Measurements from ENCODE around the gene NKAPD1. TPM values are rescaled to one million over a fixed set of nuclear protein-coding genes. Genes with fewer than 3 reads are reported as not detected.
A peak's percentile ranks its signal among the peaks of the same experiment; 100 is the strongest.

NKAPD1 gene
- total and polyA plus RNA-seq, 2 of the 13 experiments (the other 11 are each of a cell fraction or from before 2014, with no cell fraction given), result 11.2 to 22.5 TPM

GRCh38 chr11:112086422-112087191 lies 12.5 kb downstream of the NKAPD1 start, which contains the start of the genes SDHD and TIMM8B (continued):
- TF ChIP-seq, protein P1, sequence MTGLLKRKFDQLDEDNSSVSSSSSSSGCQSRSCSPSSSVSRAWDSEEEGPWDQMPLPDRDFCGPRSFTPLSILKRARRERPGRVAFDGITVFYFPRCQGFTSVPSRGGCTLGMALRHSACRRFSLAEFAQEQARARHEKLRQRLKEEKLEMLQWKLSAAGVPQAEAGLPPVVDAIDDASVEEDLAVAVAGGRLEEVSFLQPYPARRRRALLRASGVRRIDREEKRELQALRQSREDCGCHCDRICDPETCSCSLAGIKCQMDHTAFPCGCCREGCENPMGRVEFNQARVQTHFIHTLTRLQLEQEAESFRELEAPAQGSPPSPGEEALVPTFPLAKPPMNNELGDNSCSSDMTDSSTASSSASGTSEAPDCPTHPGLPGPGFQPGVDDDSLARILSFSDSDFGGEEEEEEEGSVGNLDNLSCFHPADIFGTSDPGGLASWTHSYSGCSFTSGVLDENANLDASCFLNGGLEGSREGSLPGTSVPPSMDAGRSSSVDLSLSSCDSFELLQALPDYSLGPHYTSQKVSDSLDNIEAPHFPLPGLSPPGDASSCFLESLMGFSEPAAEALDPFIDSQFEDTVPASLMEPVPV (CRISPR knock-in tag; IDR thresholded peaks at IDR 0.05), result 0 out of 2 replicates have a peak, but pooled peaks have one; percentile 62
- TF ChIP-seq ZMAT3 (CRISPR knock-in tag; conservative IDR thresholded peaks at IDR 0.05), result peak; percentile 32; the same call in 1 of the 2 replicates
- TF ChIP-seq ZMYM4 (CRISPR knock-in tag; IDR thresholded peaks at IDR 0.05), result peak; percentile 92
- TF ChIP-seq, protein P2, sequence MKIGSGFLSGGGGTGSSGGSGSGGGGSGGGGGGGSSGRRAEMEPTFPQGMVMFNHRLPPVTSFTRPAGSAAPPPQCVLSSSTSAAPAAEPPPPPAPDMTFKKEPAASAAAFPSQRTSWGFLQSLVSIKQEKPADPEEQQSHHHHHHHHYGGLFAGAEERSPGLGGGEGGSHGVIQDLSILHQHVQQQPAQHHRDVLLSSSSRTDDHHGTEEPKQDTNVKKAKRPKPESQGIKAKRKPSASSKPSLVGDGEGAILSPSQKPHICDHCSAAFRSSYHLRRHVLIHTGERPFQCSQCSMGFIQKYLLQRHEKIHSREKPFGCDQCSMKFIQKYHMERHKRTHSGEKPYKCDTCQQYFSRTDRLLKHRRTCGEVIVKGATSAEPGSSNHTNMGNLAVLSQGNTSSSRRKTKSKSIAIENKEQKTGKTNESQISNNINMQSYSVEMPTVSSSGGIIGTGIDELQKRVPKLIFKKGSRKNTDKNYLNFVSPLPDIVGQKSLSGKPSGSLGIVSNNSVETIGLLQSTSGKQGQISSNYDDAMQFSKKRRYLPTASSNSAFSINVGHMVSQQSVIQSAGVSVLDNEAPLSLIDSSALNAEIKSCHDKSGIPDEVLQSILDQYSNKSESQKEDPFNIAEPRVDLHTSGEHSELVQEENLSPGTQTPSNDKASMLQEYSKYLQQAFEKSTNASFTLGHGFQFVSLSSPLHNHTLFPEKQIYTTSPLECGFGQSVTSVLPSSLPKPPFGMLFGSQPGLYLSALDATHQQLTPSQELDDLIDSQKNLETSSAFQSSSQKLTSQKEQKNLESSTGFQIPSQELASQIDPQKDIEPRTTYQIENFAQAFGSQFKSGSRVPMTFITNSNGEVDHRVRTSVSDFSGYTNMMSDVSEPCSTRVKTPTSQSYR (CRISPR knock-in tag; IDR thresholded peaks at IDR 0.05; ENCODE audit: borderline replicate concordance), result peak; percentile 43; the same call in 1 of the 2 replicates
- TF ChIP-seq, protein P3, sequence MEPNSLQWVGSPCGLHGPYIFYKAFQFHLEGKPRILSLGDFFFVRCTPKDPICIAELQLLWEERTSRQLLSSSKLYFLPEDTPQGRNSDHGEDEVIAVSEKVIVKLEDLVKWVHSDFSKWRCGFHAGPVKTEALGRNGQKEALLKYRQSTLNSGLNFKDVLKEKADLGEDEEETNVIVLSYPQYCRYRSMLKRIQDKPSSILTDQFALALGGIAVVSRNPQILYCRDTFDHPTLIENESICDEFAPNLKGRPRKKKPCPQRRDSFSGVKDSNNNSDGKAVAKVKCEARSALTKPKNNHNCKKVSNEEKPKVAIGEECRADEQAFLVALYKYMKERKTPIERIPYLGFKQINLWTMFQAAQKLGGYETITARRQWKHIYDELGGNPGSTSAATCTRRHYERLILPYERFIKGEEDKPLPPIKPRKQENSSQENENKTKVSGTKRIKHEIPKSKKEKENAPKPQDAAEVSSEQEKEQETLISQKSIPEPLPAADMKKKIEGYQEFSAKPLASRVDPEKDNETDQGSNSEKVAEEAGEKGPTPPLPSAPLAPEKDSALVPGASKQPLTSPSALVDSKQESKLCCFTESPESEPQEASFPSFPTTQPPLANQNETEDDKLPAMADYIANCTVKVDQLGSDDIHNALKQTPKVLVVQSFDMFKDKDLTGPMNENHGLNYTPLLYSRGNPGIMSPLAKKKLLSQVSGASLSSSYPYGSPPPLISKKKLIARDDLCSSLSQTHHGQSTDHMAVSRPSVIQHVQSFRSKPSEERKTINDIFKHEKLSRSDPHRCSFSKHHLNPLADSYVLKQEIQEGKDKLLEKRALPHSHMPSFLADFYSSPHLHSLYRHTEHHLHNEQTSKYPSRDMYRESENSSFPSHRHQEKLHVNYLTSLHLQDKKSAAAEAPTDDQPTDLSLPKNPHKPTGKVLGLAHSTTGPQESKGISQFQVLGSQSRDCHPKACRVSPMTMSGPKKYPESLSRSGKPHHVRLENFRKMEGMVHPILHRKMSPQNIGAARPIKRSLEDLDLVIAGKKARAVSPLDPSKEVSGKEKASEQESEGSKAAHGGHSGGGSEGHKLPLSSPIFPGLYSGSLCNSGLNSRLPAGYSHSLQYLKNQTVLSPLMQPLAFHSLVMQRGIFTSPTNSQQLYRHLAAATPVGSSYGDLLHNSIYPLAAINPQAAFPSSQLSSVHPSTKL (CRISPR knock-in tag; IDR thresholded peaks at IDR 0.05), result peak; percentile 54
- peak; percentile 88 for TF ChIP-seq SP2 (CRISPR knock-in tag; IDR thresholded peaks at IDR 0.05)
- TF ChIP-seq ZNF768 (CRISPR knock-in tag; IDR thresholded peaks at IDR 0.05), result peak; percentile 58; the same call in 1 of the 2 replicates
- TF ChIP-seq ZNF232 (CRISPR knock-in tag; IDR thresholded peaks at IDR 0.05; ENCODE audit: borderline replicate concordance), result peak; percentile 36; the same call in 1 of the 2 replicates
- TF ChIP-seq CTCF (CRISPR knock-in tag; IDR thresholded peaks at IDR 0.05), result peak; percentile 52
- TF ChIP-seq MYPOP (CRISPR knock-in tag; IDR thresholded peaks at IDR 0.05), result no peak; the same call in 1 of the 2 replicates
- peak; percentile 40; the same call in 1 of the 2 replicates for TF ChIP-seq HIVEP1 (CRISPR knock-in tag; IDR thresholded peaks at IDR 0.05)
- TF ChIP-seq GTF3A (CRISPR knock-in tag; conservative IDR thresholded peaks at IDR 0.05), result 0 out of 2 replicates have a peak, but pooled peaks have one; percentile 70
- TF ChIP-seq MXI1 (IDR thresholded peaks at IDR 0.05; ENCODE audit: borderline replicate concordance, low read depth, low read length), result peak; percentile 54; the same call in 1 of the 3 replicates
- peak; percentile 47; the same call in 1 of the 2 replicates for TF ChIP-seq ZBTB7B (CRISPR knock-in tag; IDR thresholded peaks at IDR 0.05)
- 0 out of 2 replicates have a peak, but pooled peaks have one; percentile 34 for TF ChIP-seq ZNF607 (CRISPR knock-in tag; IDR thresholded peaks at IDR 0.05; ENCODE audit: borderline replicate concordance)
- TF ChIP-seq ZNF224 (CRISPR knock-in tag; IDR thresholded peaks at IDR 0.05), result peak; percentile 63; the same call in 1 of the 2 replicates
